ENCODE data around the gene PIERCE2. TPM values are rescaled to one million over a fixed set of nuclear protein-coding genes. Genes with fewer than 3 reads are reported as not detected.

PIERCE2 gene
- total RNA-seq (2021), result 0.44 TPM in 1 of 2 replicates, not detected in the other
- long read RNA-seq, partial matches to known transcripts, result 0 of 1 reads
- long read RNA-seq, other reads (novel, unspliced or antisense), result 0 of 1 reads

GRCh38 chr15:55408012-55408928 is at the start of gene PIERCE2, which contains the start of gene CCPG1:
Gene PIERCE2 (plus strand): TSS chr15:55408495. CDS start chr15:55408769, 274 bp downstream.
Gene CCPG1 (minus strand): TSS chr15:55408359. CDS start chr15:55389424, 18,935 bp downstream.
- Histone ChIP-seq H3K23me2 (ENCODE audit: insufficient read length, low read depth, low read length, poor library complexity, severe bottlenecking) (peaks cover 3% of the 10 kb centered on the region), H4K91ac (ENCODE audit: insufficient read length, low read depth, low read length) (no peak within 1 kb of the TSS), H3K14ac (ENCODE audit: insufficient read depth, low read length) (peak within 1 kb of the TSS; percentile 81; the same call in 1 of the 2 replicates), H3K27ac (ENCODE audit: insufficient read length, low read depth, low read length) (no peak within 1 kb of the TSS), H2AFZ (ENCODE audit: low read length) (peak within 1 kb of the TSS; percentile 27), H2BK20ac (ENCODE audit: low read depth, low read length, poor library complexity, severe bottlenecking) (no peak within 1 kb of the TSS), H3K4me1 (ENCODE audit: insufficient read depth, low read length) (no peaks in the 10 kb centered on the region), H3K4me2 (ENCODE audit: insufficient read depth, insufficient read length, low read length) (peak within 1 kb of the TSS; percentile 90), H4K5ac (ENCODE audit: insufficient read length, low read depth, low read length) (no peak within 1 kb of the TSS), H4K8ac (replicated peaks; ENCODE audit: insufficient read length, low read depth, low read length) (no peak within 1 kb of the TSS), H2BK12ac (ENCODE audit: insufficient read length, low read depth, low read length) (no peak within 1 kb of the TSS), H2BK5ac (ENCODE audit: insufficient read length, low read length) (no peak within 1 kb of the TSS), H3K9ac (ENCODE audit: extremely low read depth, insufficient read length, low read length) (peak within 1 kb of the TSS; percentile 72), H2AK5ac (ENCODE audit: insufficient read length, low read length) (no peak within 1 kb of the TSS), H3K4ac (ENCODE audit: low read depth, low read length) (no peak within 1 kb of the TSS), H3K18ac (ENCODE audit: insufficient read length, low read depth, low read length) (no peak within 1 kb of the TSS), H3K56ac (ENCODE audit: insufficient read length, low read depth, low read length) (no peak within 1 kb of the TSS), H3T11ph (ENCODE audit: low read length) (no peak within 1 kb of the TSS), H3K9me3 (ENCODE audit: control insufficient read depth, low read depth, low read length) (no peaks in the 10 kb centered on the region), H2BK15ac (ENCODE audit: low read depth, low read length) (no peak within 1 kb of the TSS), H3K27me3 (ENCODE audit: insufficient read depth, low read length) (no peaks in the 10 kb centered on the region), H2BK120ac (ENCODE audit: low read depth, low read length, poor library complexity, severe bottlenecking) (no peak within 1 kb of the TSS), H4K20me1 (ENCODE audit: control insufficient read depth, insufficient read depth, insufficient read length) (no peaks in the 10 kb centered on the region), H3K79me2 (ENCODE audit: insufficient read depth, low read length) (no peaks in the 10 kb centered on the region), H3K23ac (ENCODE audit: insufficient read length, low read depth, low read length) (no peak within 1 kb of the TSS), H3K79me1 (ENCODE audit: insufficient read depth, low read depth, low read length, poor library complexity, severe bottlenecking) (no peaks in the 10 kb centered on the region)
- TF ChIP-seq, protein P1, sequence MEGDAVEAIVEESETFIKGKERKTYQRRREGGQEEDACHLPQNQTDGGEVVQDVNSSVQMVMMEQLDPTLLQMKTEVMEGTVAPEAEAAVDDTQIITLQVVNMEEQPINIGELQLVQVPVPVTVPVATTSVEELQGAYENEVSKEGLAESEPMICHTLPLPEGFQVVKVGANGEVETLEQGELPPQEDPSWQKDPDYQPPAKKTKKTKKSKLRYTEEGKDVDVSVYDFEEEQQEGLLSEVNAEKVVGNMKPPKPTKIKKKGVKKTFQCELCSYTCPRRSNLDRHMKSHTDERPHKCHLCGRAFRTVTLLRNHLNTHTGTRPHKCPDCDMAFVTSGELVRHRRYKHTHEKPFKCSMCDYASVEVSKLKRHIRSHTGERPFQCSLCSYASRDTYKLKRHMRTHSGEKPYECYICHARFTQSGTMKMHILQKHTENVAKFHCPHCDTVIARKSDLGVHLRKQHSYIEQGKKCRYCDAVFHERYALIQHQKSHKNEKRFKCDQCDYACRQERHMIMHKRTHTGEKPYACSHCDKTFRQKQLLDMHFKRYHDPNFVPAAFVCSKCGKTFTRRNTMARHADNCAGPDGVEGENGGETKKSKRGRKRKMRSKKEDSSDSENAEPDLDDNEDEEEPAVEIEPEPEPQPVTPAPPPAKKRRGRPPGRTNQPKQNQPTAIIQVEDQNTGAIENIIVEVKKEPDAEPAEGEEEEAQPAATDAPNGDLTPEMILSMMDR (conservative IDR thresholded peaks at IDR 0.05), result peak; percentile 73
- Mint-ChIP-seq H3K4me3 (peak within 1 kb of the TSS; percentile 80 to 94), H3K27me3 (ENCODE audit: low read depth) (no peaks in the 10 kb centered on the region), H3K27ac (peak within 1 kb of the TSS; percentile 93 to 98 (median 97); a peak in 6 of 7 replicates), H3K4me1 (peaks cover 4% of the 10 kb centered on the region in 2 experiments), H3K36me3 (ENCODE audit: insufficient read depth in 1 of 3, low read depth in 3 of 3) (no peaks in the 10 kb centered on the region), H3K9me3 (no peaks in the 10 kb centered on the region)
- no CpG with 5 or more reads among the region's 70 CpGs for WGBS (ENCODE audit: extremely low coverage, insufficient read length, low lambda C conversion rate)
- peak; percentile 97 for DNase-seq
